H1 (cell line): Measurements from ENCODE around the gene RAN.
"Not testable (repeated sequence)": the region's sequence is repeated elsewhere in the genome, so short reads cannot be mapped to it uniquely, and the experiment has no call there.

Source experiments
- CREB1 ChIP-seq: IDR thresholded peaks from 2 replicates; pipeline ENCODE4 v1.6.1; 2012; ENCODE audit warnings: inconsistent platforms
- EP300 ChIP-seq, 2 experiments: IDR thresholded peaks; 1 replicate in 1 of 2; 2 replicates in 1 of 2; pipeline ENCODE4 v1.6.1; 2011 to 2012; ENCODE audit warnings: low read depth in 2 of 2, low read length in 2 of 2, mild to moderate bottlenecking in 2 of 2, borderline replicate concordance in 1 of 2, inconsistent platforms in 1 of 2, moderate library complexity in 1 of 2
- EZH2 ChIP-seq: fragments of 200-600 bp; sonication (generic); IDR thresholded peaks from 2 replicates; pipeline ENCODE4 v1.7.1; 2012; ENCODE audit warnings: low read depth, mild to moderate bottlenecking, moderate library complexity, low read length, inconsistent platforms; ENCODE audit not compliant: severe bottlenecking
- RNF2 ChIP-seq: fragments of 200-900, 300-1000 bp; sonication (generic); IDR thresholded peaks from 2 replicates; pipeline ENCODE4 v1.7.1; 2016; ENCODE audit warnings: borderline replicate concordance, low read depth, mild to moderate bottlenecking, antibody characterized with exemption, low read length; ENCODE audit not compliant: poor library complexity, severe bottlenecking; ENCODE audit errors: missing control alignments
- TF ChIP-seq, protein P1 (sequence below): IDR thresholded peaks from 2 replicates; pipeline ENCODE4 v1.6.1; 2011; ENCODE audit warnings: low read length, improper control_type of control experiment
- TF ChIP-seq, protein P2 (sequence below): IDR thresholded peaks from 2 replicates; pipeline ENCODE4 v1.6.1; 2011; ENCODE audit warnings: low read depth, mild to moderate bottlenecking, low read length; ENCODE audit not compliant: insufficient read depth
- TF ChIP-seq, protein P3 (sequence below), 3 experiments: IDR thresholded peaks; 1 replicate in 2 of 3; 2 replicates in 1 of 3; pipeline versions ENCODE4 v1.5.1 to v1.6.1; 2011; ENCODE audit warnings: low read length in 3 of 3, mild to moderate bottlenecking in 3 of 3, inconsistent platforms in 2 of 3, low read depth in 1 of 3, moderate library complexity in 1 of 3; ENCODE audit not compliant: insufficient read depth in 1 of 3; ENCODE audit errors: control extremely low read depth in 1 of 3

DNA sequence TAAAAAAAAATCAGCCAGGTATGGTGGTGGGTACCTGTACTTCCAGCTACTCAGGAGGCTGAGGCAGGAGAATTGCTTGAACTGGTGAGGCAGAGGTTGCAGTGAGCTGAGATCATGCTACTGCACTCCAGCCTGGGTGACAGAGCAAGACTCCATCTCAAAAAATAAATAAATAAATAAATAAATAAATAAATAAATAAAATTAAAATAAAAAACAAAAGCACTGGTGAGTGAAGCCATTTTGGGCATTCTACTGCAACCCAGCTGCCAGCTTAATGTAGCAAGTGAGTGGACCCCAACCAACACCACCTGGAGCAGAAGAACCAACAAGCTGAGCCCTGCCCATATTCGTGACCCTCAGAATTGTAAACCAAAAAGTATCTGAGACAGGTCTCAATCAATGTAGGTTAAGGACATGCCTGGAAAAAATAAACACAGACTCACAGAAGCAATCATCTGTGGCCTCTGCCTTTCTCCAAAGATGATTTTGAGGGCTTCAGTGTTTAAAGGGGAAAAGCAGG lies 23.0 kb upstream of the RAN start:
- TF ChIP-seq CREB1; EP300 (IDR thresholded peaks at IDR 0.05; ENCODE audit: borderline replicate concordance in 1 of 2, low read depth in 2 of 2, low read length in 2 of 2); RNF2; EZH2: not testable (repeated sequence)
- TF ChIP-seq, protein P1, sequence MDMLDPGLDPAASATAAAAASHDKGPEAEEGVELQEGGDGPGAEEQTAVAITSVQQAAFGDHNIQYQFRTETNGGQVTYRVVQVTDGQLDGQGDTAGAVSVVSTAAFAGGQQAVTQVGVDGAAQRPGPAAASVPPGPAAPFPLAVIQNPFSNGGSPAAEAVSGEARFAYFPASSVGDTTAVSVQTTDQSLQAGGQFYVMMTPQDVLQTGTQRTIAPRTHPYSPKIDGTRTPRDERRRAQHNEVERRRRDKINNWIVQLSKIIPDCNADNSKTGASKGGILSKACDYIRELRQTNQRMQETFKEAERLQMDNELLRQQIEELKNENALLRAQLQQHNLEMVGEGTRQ, result not testable (repeated sequence)
- TF ChIP-seq, protein P2, sequence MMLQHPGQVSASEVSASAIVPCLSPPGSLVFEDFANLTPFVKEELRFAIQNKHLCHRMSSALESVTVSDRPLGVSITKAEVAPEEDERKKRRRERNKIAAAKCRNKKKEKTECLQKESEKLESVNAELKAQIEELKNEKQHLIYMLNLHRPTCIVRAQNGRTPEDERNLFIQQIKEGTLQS, result not testable (repeated sequence)
- TF ChIP-seq, protein P3, sequence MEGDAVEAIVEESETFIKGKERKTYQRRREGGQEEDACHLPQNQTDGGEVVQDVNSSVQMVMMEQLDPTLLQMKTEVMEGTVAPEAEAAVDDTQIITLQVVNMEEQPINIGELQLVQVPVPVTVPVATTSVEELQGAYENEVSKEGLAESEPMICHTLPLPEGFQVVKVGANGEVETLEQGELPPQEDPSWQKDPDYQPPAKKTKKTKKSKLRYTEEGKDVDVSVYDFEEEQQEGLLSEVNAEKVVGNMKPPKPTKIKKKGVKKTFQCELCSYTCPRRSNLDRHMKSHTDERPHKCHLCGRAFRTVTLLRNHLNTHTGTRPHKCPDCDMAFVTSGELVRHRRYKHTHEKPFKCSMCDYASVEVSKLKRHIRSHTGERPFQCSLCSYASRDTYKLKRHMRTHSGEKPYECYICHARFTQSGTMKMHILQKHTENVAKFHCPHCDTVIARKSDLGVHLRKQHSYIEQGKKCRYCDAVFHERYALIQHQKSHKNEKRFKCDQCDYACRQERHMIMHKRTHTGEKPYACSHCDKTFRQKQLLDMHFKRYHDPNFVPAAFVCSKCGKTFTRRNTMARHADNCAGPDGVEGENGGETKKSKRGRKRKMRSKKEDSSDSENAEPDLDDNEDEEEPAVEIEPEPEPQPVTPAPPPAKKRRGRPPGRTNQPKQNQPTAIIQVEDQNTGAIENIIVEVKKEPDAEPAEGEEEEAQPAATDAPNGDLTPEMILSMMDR (IDR thresholded peaks at IDR 0.05; ENCODE audit: control extremely low read depth in 1 of 3, insufficient read depth in 1 of 3, low read depth in 1 of 3, low read length in 3 of 3), result not testable (repeated sequence)
